ENCODE data around the gene SLC13A3. TPM values are rescaled to one million over a fixed set of nuclear protein-coding genes. Genes with fewer than 3 reads are reported as not detected.

The SLC13A3 gene
- total RNA-seq, 1 donor from 2014 or later, result 0.30 TPM

DNA sequence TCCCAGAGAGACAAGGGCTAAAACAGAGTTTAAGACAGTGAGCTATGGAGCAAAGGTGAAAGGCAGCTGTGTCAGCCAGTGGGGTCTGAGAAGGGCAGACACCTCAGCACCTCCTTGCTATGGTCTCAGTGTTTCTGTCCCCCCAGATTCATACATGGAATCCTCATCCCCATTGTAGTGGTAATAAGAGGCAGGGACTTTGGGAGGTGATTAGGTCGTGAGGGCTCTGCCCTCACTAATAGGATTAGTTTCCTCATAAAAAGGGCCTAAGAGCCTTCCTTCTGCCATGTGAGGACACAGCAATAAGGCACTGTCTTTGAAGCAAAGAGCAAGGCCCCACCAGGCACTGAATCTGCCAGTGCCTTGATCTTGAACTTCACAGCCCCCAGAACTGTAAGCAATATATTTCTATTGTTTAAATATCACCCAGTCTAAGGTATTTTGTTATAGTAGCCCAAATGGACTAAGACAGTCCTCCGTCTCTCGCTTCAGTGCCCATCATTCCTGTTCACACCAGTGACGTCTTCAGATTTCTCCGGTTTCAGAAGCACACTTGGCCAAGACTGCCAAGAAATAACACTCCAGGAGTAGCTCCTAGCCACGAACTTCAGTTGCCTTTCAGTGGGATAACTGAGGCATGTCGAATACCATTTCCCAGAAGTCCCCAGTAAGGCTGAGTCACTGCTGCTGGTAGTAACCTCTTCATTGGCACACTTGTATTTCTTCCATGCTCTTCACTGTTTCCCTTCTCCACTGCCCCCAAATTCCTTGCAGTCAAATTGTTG is 32.8 kb downstream of the SLC13A3 start:
- Histone ChIP-seq H3K36me3 (no peaks in the 10 kb centered on the region), H3K4me1 (no peaks in the 10 kb centered on the region), H3K27me3 (ENCODE audit: low read depth) (peaks cover 2% of the 10 kb centered on the region), H3K9me3 (replicated peaks) (peaks cover 3% of the 10 kb centered on the region), H3K27ac (replicated peaks) (no peak overlapping the region), H3K4me3 (no peak overlapping the region)
- intact Hi-C loops (cut with micrococcal nuclease), result no loop called here
- DNase-seq, result no peak
- TF ChIP-seq, protein P1, sequence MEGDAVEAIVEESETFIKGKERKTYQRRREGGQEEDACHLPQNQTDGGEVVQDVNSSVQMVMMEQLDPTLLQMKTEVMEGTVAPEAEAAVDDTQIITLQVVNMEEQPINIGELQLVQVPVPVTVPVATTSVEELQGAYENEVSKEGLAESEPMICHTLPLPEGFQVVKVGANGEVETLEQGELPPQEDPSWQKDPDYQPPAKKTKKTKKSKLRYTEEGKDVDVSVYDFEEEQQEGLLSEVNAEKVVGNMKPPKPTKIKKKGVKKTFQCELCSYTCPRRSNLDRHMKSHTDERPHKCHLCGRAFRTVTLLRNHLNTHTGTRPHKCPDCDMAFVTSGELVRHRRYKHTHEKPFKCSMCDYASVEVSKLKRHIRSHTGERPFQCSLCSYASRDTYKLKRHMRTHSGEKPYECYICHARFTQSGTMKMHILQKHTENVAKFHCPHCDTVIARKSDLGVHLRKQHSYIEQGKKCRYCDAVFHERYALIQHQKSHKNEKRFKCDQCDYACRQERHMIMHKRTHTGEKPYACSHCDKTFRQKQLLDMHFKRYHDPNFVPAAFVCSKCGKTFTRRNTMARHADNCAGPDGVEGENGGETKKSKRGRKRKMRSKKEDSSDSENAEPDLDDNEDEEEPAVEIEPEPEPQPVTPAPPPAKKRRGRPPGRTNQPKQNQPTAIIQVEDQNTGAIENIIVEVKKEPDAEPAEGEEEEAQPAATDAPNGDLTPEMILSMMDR (IDR thresholded peaks at IDR 0.05; ENCODE audit: borderline replicate concordance), result no peak

DNA sequence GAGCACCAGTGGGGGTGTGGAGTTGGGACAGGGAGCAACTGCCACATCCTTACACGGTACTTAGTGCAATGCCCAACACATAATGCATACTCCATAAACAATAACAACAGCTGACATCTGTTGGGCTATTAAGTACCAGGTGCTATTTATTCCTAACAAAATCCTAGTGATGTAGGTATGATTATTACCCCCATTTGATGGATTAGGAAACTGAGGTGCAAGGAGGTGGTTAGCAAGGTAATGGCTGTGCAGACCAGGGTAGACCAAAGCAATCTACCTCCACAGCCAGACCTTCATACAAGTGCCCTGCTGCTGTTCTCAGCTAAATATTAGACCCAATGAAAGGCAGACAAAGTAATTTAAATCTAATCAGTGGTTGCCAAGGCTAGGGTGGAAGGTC is 36.8 kb downstream of the SLC13A3 start:
- H3K27me3 ChIP-seq (ENCODE audit: low read depth), result no peaks in the 10 kb centered on the region
- no peak overlapping the region for H3K27ac ChIP-seq (replicated peaks)
- intact Hi-C loops (cut with micrococcal nuclease), result no loop called here
- peaks cover 12% of the 10 kb centered on the region for H3K9me3 ChIP-seq (replicated peaks)
- TF ChIP-seq, protein P1 (IDR thresholded peaks at IDR 0.05; ENCODE audit: borderline replicate concordance), result no peak
- no peaks in the 10 kb centered on the region for H3K36me3 ChIP-seq
- no peaks in the 10 kb centered on the region for H3K4me1 ChIP-seq
- DNase-seq, result no peak
- H3K4me3 ChIP-seq, result no peak overlapping the region

DNA sequence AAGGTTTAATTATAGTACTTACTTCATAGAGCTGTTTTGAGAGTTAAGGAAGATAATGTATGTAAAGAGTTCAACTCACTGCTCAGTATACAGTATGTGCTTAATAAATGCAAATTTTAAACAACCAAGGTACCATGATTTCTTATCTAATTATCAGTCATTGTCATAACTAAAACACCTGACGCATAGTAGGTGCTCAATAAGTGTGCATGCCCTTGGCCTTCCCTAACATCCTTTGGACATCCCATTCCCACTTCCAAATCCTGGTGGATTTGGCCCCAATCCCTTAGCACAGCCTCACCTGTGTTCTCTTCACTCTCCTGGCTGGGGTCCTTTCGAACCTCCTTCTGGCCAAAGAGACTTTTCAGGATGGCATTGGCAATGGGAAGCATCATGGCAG is 41.1 kb downstream of the SLC13A3 start:
- peaks cover 2% of the 10 kb centered on the region for H3K4me1 ChIP-seq
- intact Hi-C loops (cut with micrococcal nuclease), result no loop called here
- H3K27me3 ChIP-seq (ENCODE audit: low read depth), result no peaks in the 10 kb centered on the region
- no peak for DNase-seq
- TF ChIP-seq, protein P1 (IDR thresholded peaks at IDR 0.05; ENCODE audit: borderline replicate concordance), result no peak
- H3K27ac ChIP-seq (replicated peaks), result no peak overlapping the region
- no peak overlapping the region for H3K4me3 ChIP-seq
- no peaks in the 10 kb centered on the region for H3K36me3 ChIP-seq
- peaks cover 12% of the 10 kb centered on the region for H3K9me3 ChIP-seq (replicated peaks)

DNA sequence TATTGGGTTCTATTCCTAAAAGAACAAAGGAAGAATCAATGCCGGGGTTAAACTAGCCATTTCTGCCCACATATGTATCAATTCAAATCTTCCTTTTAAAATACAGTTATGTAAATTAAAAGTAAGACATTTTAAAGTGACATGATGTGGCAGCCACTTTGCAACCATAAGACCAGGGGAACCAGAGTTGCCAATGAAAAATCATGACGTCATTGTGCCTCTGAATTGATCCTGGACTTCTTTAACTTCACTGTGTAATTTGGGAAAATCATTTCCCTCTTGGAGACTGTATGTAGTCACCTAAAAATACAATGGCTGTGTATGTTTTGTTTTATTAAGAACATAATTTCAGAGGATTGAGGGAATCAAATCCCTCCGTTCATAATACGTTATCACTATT is 42.2 kb downstream of the SLC13A3 start:
- Histone ChIP-seq H3K9me3 (replicated peaks) (peaks cover 12% of the 10 kb centered on the region), H3K27me3 (ENCODE audit: low read depth) (no peaks in the 10 kb centered on the region), H3K36me3 (no peaks in the 10 kb centered on the region), H3K27ac (replicated peaks) (no peak overlapping the region), H3K4me1 (peaks cover 10% of the 10 kb centered on the region), H3K4me3 (no peak overlapping the region)
- TF ChIP-seq, protein P1 (IDR thresholded peaks at IDR 0.05; ENCODE audit: borderline replicate concordance), result no peak
- DNase-seq, result no peak
- intact Hi-C loops (cut with micrococcal nuclease), result no loop called here

DNA sequence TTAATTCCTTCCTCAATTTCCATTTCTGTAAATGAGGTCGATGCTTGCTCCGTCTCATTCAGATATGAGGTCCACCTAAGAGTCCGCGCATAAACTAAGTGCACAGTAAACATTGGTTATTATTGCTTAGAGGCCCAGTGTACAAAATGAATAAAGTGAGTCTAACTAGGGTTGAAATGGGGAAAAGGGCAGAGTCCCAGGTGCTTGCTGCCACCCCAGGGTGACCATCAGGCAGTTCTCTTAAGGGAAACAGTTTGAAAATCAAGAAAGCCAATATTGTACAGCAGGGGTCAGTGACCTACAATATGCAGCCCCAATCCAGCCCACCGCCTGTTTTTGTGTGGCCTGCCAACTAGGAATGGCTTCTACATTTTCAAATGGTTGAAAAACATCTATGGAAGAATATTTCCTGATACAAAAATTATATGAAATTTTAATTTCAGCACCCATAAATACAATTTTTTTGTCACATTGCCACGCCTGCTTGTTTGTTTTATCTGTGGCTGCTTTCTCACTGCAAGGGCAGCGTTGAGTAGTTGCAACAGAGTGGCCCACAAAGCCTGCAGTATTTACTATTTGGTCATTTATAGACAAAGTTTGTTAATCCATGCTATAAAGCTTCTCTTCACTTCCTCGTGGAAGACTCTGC is 43.3 kb downstream of the SLC13A3 start:
- Histone ChIP-seq H3K27me3 (ENCODE audit: low read depth) (no peaks in the 10 kb centered on the region), H3K4me1 (peaks cover 10% of the 10 kb centered on the region), H3K27ac (replicated peaks) (no peak overlapping the region), H3K4me3 (no peak overlapping the region), H3K36me3 (no peaks in the 10 kb centered on the region), H3K9me3 (replicated peaks) (peaks cover 12% of the 10 kb centered on the region)
- intact Hi-C loops (cut with micrococcal nuclease), result no loop called here
- TF ChIP-seq, protein P1 (IDR thresholded peaks at IDR 0.05; ENCODE audit: borderline replicate concordance), result no peak
- DNase-seq, result no peak

Measured in left ventricle myocardium inferior (tissue), 1 donor.